ENCODE data around the gene TEDC1.

The TEDC1 gene

GRCh38 chr14:105467249-105467941 is 23.7 kb upstream of the TEDC1 start:
- H3K9ac ChIP-seq (ENCODE audit: low read length in 5 of 5): no peak overlapping the region
- H3K27me3 ChIP-seq (ENCODE audit: control insufficient read depth in 5 of 5, insufficient read depth in 4 of 5, low read length in 5 of 5): no peaks in the 10 kb centered on the region
- no peaks in the 10 kb centered on the region for H3K9me3 ChIP-seq (ENCODE audit: control insufficient read depth in 5 of 5, low read length in 5 of 5)
- H3K4me3 ChIP-seq (ENCODE audit: low read depth in 1 of 5, low read length in 5 of 5): no peak overlapping the region
- H3K4me1 ChIP-seq (ENCODE audit: control insufficient read depth in 5 of 5, insufficient read depth in 5 of 5, low read length in 5 of 5): peaks cover 0 to 25% (median 21%) of the 10 kb centered on the region in 5 donors
- peaks cover 0 to 71% (median 56%) of the 10 kb centered on the region in 5 donors for H3K36me3 ChIP-seq (ENCODE audit: control insufficient read depth in 5 of 5, insufficient read depth in 5 of 5, low read length in 5 of 5)
- no peak overlapping the region for H3K27ac ChIP-seq (ENCODE audit: low read depth, low read length)

DNA sequence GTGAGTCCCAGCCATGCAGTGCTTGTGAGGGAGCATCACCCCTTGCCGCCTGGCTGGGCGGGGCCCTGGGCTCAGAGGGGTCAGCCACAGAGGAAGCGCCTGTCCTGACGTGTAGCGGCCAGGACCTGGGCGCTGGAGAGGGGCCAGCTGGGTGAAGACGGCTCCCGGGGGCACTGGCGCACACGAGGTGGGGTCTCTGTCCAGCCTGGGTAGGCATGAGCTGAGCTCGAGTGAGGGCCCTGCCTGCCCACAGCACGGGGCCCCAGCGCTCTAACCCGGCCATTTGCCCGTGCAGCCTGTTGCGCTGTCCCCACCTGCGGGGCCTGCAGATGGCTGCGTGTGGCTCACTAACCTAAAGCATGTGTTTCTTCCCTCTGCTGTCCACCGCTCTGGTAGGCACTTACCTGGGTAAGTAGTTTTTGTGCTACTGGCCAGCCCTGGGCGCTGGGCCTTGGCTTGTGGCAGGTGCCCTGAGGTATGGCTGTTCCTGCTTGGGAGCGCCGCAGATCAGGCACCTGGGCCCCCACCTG is 23.0 kb upstream of the TEDC1 start:
- H3K9me3 ChIP-seq (ENCODE audit: control insufficient read depth in 5 of 5, low read length in 5 of 5): no peaks in the 10 kb centered on the region
- H3K27me3 ChIP-seq (ENCODE audit: control insufficient read depth in 5 of 5, insufficient read depth in 4 of 5, low read length in 5 of 5): no peaks in the 10 kb centered on the region
- H3K36me3 ChIP-seq (ENCODE audit: control insufficient read depth in 5 of 5, insufficient read depth in 5 of 5, low read length in 5 of 5): peaks cover 0 to 65% (median 52%) of the 10 kb centered on the region in 5 donors
- H3K4me1 ChIP-seq (ENCODE audit: control insufficient read depth in 5 of 5, insufficient read depth in 5 of 5, low read length in 5 of 5): peaks cover 0 to 32% (median 27%) of the 10 kb centered on the region in 5 donors
- H3K9ac ChIP-seq (ENCODE audit: low read length in 5 of 5): no peak overlapping the region
- H3K27ac ChIP-seq (ENCODE audit: low read depth, low read length): no peak overlapping the region
- no peak overlapping the region for H3K4me3 ChIP-seq (ENCODE audit: low read depth in 1 of 5, low read length in 5 of 5)

- no peaks in the 10 kb centered on the region for H3K9me3 ChIP-seq (ENCODE audit: control insufficient read depth in 5 of 5, low read length in 5 of 5)
- peaks cover 2 to 38% (median 33%) of the 10 kb centered on the region in 5 donors for H3K4me1 ChIP-seq (ENCODE audit: control insufficient read depth in 5 of 5, insufficient read depth in 5 of 5, low read length in 5 of 5)
- no peak overlapping the region for H3K27ac ChIP-seq (ENCODE audit: low read depth, low read length)
- H3K27me3 ChIP-seq (ENCODE audit: control insufficient read depth in 5 of 5, insufficient read depth in 4 of 5, low read length in 5 of 5): peaks cover 0 to 5% (median 0%) of the 10 kb centered on the region in 5 donors
- no peak overlapping the region for H3K4me3 ChIP-seq (ENCODE audit: low read depth in 1 of 5, low read length in 5 of 5)
- peak overlapping the region in 1 of 5 donors; percentile 35 for H3K9ac ChIP-seq (ENCODE audit: low read length in 5 of 5)
- H3K36me3 ChIP-seq (ENCODE audit: control insufficient read depth in 5 of 5, insufficient read depth in 5 of 5, low read length in 5 of 5): peaks cover 0 to 58% (median 45%) of the 10 kb centered on the region in 5 donors
Measured at GRCh38 chr14:105468621-105469241, 22.3 kb upstream of the TEDC1 start.

GRCh38 chr14:105469456-105470349 is 21.3 kb upstream of the TEDC1 start:
- Histone ChIP-seq H3K36me3 (ENCODE audit: control insufficient read depth in 5 of 5, insufficient read depth in 5 of 5, low read length in 5 of 5) (peaks cover 0 to 48% (median 35%) of the 10 kb centered on the region in 5 donors), H3K27me3 (ENCODE audit: control insufficient read depth in 5 of 5, insufficient read depth in 4 of 5, low read length in 5 of 5) (peaks cover 0 to 7% (median 0%) of the 10 kb centered on the region in 5 donors), H3K4me3 (ENCODE audit: low read depth in 1 of 5, low read length in 5 of 5) (no peak overlapping the region), H3K27ac (ENCODE audit: low read depth, low read length) (no peak overlapping the region), H3K4me1 (ENCODE audit: control insufficient read depth in 5 of 5, insufficient read depth in 5 of 5, low read length in 5 of 5) (peaks cover 2 to 40% (median 36%) of the 10 kb centered on the region in 5 donors), H3K9me3 (ENCODE audit: control insufficient read depth in 5 of 5, low read length in 5 of 5) (no peaks in the 10 kb centered on the region), H3K9ac (ENCODE audit: low read length in 5 of 5) (no peak overlapping the region)

- H3K36me3 ChIP-seq (ENCODE audit: control insufficient read depth in 5 of 5, insufficient read depth in 5 of 5, low read length in 5 of 5): peaks cover 0 to 39% (median 26%) of the 10 kb centered on the region in 5 donors
Measured at GRCh38 chr14:105470350-105471296, 20.4 kb upstream of the TEDC1 start.

DNA sequence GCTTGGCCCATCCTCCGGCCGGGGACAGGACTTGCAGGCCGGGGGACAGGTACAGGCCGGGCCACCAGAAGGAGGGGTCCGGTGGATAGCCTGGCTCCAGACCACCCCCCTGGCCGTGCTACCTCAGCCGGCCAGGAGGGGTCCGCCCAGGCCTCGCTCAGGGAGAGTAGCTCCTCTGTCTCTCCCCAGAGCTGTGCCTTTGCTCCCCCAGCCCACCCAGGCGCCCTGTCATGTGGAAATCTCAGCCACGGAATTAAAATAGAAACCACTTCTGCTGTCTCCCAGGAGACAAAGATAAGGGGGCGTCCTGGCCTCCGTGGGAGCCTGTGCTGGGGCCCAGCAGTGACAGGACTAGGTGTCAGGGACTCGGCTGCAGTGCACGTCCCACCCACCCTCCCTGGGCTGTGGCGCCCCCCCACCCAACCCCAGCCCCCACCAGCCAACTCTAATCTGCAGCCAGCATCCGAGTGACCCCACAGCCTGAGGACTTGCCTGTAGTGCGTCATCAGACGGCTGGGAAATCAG is 19.7 kb upstream of the TEDC1 start:
- peaks cover 2 to 55% (median 49%) of the 10 kb centered on the region in 5 donors for H3K4me1 ChIP-seq (ENCODE audit: control insufficient read depth in 5 of 5, insufficient read depth in 5 of 5, low read length in 5 of 5)
- H3K4me3 ChIP-seq (ENCODE audit: low read depth in 1 of 5, low read length in 5 of 5): no peak overlapping the region
- no peaks in the 10 kb centered on the region for H3K9me3 ChIP-seq (ENCODE audit: control insufficient read depth in 5 of 5, low read length in 5 of 5)
- H3K36me3 ChIP-seq (ENCODE audit: control insufficient read depth in 5 of 5, insufficient read depth in 5 of 5, low read length in 5 of 5): peaks cover 0 to 32% (median 22%) of the 10 kb centered on the region in 5 donors
- no peak overlapping the region for H3K27ac ChIP-seq (ENCODE audit: low read depth, low read length)
- peaks cover 0 to 7% (median 0%) of the 10 kb centered on the region in 5 donors for H3K27me3 ChIP-seq (ENCODE audit: control insufficient read depth in 5 of 5, insufficient read depth in 4 of 5, low read length in 5 of 5)
- H3K9ac ChIP-seq (ENCODE audit: low read length in 5 of 5): no peak overlapping the region

More at GRCh38 chr14:105470350-105471296, 20.4 kb upstream of the TEDC1 start:
- Histone ChIP-seq H3K27ac (ENCODE audit: low read depth, low read length) (no peak overlapping the region), H3K4me3 (ENCODE audit: low read depth in 1 of 5, low read length in 5 of 5) (no peak overlapping the region), H3K4me1 (ENCODE audit: control insufficient read depth in 5 of 5, insufficient read depth in 5 of 5, low read length in 5 of 5) (peaks cover 2 to 48% (median 41%) of the 10 kb centered on the region in 5 donors), H3K27me3 (ENCODE audit: control insufficient read depth in 5 of 5, insufficient read depth in 4 of 5, low read length in 5 of 5) (peaks cover 0 to 7% (median 0%) of the 10 kb centered on the region in 5 donors), H3K9ac (ENCODE audit: low read length in 5 of 5) (no peak overlapping the region), H3K9me3 (ENCODE audit: control insufficient read depth in 5 of 5, low read length in 5 of 5) (no peaks in the 10 kb centered on the region)

- Histone ChIP-seq H3K9me3 (ENCODE audit: control insufficient read depth in 5 of 5, low read length in 5 of 5) (no peaks in the 10 kb centered on the region), H3K9ac (ENCODE audit: low read length in 5 of 5) (no peak overlapping the region)
Measured at GRCh38 chr14:105471823-105472485, 19.1 kb upstream of the TEDC1 start.

GRCh38 chr14:105472486-105472991 is 18.5 kb upstream of the TEDC1 start:
- Histone ChIP-seq H3K4me1 (ENCODE audit: control insufficient read depth in 5 of 5, insufficient read depth in 5 of 5, low read length in 5 of 5) (peaks cover 5 to 67% (median 60%) of the 10 kb centered on the region in 5 donors), H3K9ac (ENCODE audit: low read length in 5 of 5) (no peak overlapping the region), H3K36me3 (ENCODE audit: control insufficient read depth in 5 of 5, insufficient read depth in 5 of 5, low read length in 5 of 5) (peaks cover 0 to 20% (median 15%) of the 10 kb centered on the region in 5 donors), H3K4me3 (ENCODE audit: low read depth in 1 of 5, low read length in 5 of 5) (no peak overlapping the region), H3K27ac (ENCODE audit: low read depth, low read length) (no peak overlapping the region), H3K9me3 (ENCODE audit: control insufficient read depth in 5 of 5, low read length in 5 of 5) (no peaks in the 10 kb centered on the region), H3K27me3 (ENCODE audit: control insufficient read depth in 5 of 5, insufficient read depth in 4 of 5, low read length in 5 of 5) (peaks cover 0 to 7% (median 0%) of the 10 kb centered on the region in 5 donors)

More at GRCh38 chr14:105471823-105472485, 19.1 kb upstream of the TEDC1 start:
- peaks cover 0 to 26% (median 17%) of the 10 kb centered on the region in 5 donors for H3K36me3 ChIP-seq (ENCODE audit: control insufficient read depth in 5 of 5, insufficient read depth in 5 of 5, low read length in 5 of 5)
- H3K27me3 ChIP-seq (ENCODE audit: control insufficient read depth in 5 of 5, insufficient read depth in 4 of 5, low read length in 5 of 5): peaks cover 0 to 7% (median 0%) of the 10 kb centered on the region in 5 donors
- H3K27ac ChIP-seq (ENCODE audit: low read depth, low read length): no peak overlapping the region
- peaks cover 5 to 61% (median 55%) of the 10 kb centered on the region in 5 donors for H3K4me1 ChIP-seq (ENCODE audit: control insufficient read depth in 5 of 5, insufficient read depth in 5 of 5, low read length in 5 of 5)
- H3K4me3 ChIP-seq (ENCODE audit: low read depth in 1 of 5, low read length in 5 of 5): no peak overlapping the region

Measured in subcutaneous abdominal adipose tissue (tissue), 5 donors.